HG03520 (cell line): ENCODE measurements around the gene LRRC8A.
"Not testable (repeated sequence)": the region's sequence is repeated elsewhere in the genome, so short reads cannot be mapped to it uniquely, and the experiment has no call there.

Experiments used
- ATAC-seq: cut with Tn5 transposase; IDR thresholded peaks from one replicate; pipeline ENCODE4 v1.9.1; 2021; ENCODE audit warnings: mild to moderate bottlenecking, moderate library complexity; ENCODE audit not compliant: unreplicated experiment

LRRC8A gene

DNA sequence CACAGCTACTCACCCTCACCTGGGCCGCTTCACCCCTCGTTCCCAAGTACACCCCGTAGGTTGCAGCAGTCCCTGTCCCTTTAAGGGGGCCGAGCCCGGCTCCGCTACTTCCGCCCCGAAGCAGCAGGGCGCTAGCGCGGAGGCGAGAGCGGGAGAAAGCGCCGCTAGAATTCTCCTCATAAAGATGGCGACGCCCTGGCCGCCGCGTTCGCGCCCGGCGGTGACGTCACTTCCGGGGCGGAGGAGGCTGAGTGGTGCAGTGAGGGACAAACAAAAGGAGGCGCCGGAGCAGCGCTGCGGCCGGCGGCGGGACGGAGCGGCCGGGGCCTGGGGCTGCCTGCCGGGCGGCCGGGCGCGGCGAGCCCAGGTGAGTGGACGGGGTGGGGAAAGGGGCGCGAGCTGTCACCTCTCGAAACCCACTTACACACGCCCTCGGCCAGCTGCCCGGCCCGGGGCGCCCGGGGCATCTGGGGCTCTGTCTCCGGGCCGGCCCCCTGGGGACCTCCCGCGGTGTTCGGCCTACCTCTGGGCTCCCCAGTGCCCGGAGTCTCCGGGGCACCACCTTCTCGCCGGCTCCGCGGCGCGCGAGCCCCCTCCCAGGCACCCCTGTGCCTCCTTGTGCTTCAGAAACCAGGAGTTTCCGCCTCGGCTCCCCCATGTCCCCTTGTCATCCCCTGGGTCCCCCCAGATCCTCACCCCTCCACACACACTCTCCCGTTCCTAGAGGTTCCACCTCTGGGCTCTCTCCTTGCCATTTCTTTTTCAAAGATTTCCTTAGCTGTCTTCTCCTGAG lies at the start of gene LRRC8A, which contains the start of gene KYAT1:
Gene LRRC8A, plus strand, starts transcription at position 250 of the 793 bp plus-strand sequence. CDS start 25,032 bp downstream, outside the sequence.
Gene KYAT1, minus strand, starts transcription at position 67 of the 793 bp plus-strand sequence. CDS start 36,545 bp downstream, outside the sequence.
- ATAC-seq, result peak; percentile 78

DNA sequence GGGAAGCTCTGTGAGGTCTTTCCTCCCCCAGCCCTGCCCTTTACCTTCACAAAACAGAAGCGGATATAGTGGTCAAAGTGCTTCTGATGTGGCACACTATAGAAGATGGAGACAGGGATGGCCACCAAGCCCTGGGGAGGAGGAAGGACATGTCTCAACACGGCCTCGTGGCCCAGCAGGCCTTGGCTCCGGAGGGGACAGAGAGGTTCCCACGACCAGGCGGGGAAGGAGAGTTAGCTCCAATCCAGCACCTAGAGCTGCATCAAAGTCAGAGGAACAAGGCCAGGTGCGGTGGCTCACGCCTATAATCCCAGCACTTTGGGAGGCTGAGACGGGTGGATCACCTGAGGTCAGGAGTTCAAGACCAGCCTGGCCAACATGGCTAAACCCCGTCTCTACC lies 48.2 kb upstream of the LRRC8A start:
- no peak for ATAC-seq

DNA sequence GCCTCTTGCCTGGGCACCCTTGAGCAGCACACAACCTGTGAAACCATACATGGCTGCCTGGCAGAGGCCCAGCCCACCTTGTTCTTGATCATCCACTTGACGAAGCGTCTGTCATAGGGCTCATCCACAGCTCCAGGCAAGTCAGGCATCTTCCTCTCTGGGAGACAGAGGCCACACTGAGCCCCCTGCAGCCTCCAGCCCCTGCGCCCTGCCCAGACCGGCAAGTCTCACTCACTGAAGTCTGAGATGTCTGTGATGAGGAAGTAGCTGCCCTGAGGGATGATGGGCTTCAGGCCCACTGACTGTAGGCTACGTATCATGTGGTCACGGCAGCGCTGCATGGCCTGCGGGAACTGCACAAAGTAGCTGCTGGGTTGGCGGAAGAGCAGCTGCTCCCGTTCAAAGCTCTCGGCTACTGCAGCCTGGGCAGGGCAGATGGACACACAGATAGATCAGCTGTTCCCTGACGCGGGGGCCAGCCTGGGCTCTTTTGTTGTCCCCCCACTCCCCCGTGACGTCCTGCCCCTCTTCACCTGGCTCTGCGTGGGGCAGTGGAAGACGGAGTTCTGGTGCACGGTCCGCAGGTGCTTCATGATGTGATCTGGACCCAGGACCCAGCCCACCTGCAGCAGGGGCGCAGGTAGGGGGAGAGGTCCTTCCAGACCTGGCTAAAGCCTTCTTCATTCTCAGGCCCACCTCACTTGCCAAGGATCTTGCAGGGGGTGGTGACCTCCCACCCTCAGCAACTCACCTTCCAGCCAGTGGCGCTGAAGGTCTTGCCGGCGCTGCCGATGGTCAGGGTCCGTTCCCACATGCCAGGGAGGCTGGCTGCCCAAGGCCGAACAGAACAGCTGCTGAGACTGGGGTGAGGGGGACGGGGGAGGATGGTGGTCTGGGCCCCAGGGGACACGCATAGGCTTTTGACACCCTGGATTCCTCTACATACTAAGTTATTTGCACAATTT lies 46.4 kb upstream of the LRRC8A start:
- no peak for ATAC-seq

DNA sequence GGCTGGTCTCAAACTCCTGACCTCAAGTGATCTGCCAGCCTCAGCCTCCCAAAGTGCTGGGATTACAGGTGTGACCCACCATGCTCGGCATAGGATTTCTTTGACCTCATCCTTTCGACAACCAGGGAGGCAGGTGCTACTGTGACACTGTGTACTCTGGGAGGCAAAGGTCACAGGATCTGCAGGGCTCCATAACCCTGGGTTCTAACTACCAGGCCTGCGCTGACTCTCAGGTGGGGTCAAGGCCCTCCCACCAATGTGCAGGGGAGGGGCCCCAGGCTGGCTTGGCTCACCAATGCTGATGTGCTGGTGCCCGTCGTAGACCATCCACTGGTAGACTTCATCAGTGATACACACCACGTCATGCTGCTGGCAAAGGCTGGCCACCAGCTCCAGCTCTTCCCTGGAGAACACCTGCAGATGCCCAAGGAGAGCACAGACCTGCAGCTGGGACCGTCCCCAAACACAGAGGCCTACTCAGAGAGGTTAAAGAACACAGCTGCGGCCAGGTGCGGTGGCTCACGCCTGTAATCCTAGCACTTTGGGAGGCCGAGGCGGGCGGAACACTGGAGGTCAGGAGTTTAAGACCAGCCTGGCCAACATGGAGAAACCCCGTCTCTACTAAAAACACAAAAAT lies 45.3 kb upstream of the LRRC8A start:
- ATAC-seq, result no peak

DNA sequence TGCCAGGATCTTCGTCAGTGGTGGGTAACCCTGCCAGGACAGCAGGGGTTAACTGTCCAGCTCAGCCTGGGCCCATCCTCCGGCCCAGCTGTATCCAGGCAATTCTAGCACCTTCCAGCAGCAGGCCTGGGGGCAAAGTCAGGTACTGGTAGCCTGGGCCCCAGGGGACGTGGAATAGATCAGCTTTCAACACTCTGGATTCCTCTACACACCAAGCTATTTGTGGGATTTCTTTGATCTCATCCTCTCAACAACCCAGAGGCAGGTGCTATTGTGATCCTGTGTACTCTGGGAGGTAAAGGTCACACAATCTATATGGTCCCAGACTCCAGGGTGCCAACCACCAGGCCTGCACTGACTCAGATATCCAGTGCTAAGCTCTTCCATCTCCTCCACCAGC lies 43.6 kb upstream of the LRRC8A start:
- ATAC-seq, result no peak

GRCh38 chr9:128840524-128840923 lies 41.4 kb upstream of the LRRC8A start:
- no peak for ATAC-seq

DNA sequence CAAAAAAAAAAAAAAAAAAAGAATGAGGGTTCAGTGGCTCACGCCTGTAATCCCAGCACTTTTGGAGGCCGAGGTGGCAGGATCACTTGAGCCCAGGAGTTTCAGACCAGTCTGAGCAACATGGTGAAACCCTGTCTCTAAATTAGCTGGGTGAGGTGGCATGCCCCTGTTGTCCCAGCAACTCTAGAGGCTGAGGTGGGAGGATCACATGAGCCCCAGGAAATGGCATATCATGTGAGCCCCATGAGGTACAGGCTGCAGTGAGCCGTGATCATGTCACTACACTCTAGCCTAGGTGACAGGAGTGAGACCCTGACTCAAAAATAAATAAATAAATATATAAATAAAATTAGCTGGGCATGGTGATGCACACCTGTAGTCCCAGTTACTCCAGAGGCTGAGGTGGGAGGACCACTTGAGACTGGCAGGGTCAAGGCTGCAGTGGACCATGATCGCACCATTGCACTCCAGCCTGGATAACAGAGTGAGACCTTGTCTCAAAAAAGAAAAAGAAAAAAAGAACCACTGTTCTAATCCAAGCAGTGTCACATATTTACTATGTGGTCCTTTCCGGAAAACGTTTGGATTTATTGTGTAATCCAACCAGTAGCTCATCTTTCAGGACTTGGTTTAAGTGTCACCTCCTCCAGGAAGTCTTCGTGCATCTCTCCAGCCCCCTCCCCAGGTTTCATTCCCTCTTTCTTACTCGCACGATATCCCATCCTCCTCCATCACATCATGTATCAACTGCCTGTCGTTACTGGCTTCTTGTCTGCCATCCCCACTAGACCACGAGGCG lies 40.0 kb upstream of the LRRC8A start:
- ATAC-seq, result no peak

DNA sequence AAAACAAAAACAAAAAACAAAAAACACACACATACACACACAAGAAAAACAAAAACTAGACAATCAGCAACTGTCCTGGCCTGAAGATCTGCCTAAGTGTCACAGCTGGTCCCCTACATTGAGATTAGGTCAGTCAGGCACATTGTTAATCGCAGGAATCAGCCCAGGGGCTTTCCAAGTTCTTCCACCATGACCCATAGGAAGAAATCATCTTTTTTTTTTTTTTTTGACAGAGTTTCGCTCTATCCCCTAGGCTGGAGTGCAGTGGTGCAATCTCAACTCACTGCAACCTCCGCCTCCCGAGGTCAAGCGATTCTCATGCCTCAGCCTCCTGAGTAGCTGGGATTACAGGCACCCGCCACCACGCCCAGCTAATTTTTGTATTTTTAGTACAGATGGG lies 38.8 kb upstream of the LRRC8A start:
- not testable (repeated sequence) for ATAC-seq

- ATAC-seq, result no peak
Observed at GRCh38 chr9:128845186-128845931, 36.6 kb upstream of the LRRC8A start.

- no peak for ATAC-seq
Observed at GRCh38 chr9:128846680-128847030, 35.3 kb upstream of the LRRC8A start.

GRCh38 chr9:128847803-128848202 lies 34.1 kb upstream of the LRRC8A start:
- no peak for ATAC-seq

DNA sequence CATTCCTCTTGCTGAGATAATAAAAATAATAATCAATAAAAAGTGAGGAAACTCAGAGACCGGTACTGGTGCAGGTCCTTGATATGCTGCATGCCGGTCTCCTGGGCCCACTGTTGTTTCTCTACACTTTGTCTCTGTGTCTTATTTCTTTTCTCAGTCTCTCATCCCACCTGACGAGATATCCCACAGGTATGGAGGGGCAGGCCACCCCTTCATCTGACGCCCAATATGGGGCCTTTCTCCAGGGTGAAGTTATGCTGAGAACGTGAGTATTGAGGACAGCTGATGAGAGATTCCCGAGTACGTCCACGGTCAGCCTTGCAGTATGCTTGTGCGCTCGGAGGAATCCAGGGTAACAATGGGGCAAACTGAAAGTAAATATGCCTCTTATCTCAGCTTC lies 30.9 kb upstream of the LRRC8A start:
- ATAC-seq, result not testable (repeated sequence)

DNA sequence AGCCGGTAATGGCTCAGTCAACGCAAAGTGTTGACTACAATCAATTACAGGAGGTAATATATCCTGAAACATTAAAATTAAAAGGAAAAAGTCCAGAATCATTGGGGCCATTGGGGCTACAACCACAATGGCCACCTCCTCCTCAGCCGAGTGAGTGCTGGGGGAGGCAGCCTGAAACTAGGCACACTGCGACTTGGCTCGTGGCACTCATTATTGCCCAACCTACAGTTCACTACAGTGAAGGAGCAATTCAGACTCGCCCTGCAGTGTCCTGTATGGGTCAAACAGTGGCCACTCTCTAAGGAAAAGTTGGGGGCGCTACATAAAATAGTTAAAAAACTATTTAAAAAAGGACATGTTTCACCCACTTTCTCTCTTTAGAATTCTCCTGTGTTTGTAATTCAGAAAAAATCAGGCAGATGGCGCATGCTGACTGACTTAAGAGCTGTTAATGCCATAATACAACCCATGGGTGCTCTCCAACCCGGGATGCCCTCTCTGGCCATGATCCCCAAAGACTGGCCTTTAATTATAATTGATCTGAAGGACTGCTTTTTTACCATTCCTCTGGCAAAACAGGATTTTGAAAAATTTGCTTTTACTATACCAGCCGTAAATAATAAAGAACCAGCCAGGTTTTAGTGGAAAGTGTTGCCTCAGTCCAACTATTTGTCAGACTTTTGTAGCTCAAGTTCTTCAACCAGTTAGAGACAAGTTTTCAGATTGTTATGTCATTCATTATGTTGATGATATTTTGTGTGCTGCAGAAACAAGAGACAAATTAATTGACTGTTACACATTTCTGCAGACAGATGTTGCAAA lies 29.9 kb upstream of the LRRC8A start:
- ATAC-seq, result not testable (repeated sequence)

DNA sequence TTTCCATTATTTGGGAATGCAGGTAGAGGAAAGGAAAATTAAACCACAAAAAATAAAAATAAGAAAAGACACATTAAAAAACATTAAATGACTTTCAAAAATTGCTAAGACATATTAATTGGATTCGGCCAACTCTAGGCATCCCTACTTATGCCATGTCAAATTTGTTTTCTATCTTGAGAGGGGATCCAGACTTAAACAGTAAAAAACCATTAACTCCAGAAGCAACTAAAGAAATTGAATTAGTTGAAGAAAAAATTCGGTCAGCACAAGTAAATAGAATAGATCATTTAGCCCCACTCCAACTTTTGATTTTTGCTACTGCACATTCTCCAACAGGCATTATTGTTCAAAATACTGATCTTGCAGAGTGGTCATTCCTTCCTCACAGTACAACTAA lies 29.3 kb upstream of the LRRC8A start:
- not testable (repeated sequence) for ATAC-seq

GRCh38 chr9:128854454-128854853 lies 27.5 kb upstream of the LRRC8A start:
- not testable (repeated sequence) for ATAC-seq

DNA sequence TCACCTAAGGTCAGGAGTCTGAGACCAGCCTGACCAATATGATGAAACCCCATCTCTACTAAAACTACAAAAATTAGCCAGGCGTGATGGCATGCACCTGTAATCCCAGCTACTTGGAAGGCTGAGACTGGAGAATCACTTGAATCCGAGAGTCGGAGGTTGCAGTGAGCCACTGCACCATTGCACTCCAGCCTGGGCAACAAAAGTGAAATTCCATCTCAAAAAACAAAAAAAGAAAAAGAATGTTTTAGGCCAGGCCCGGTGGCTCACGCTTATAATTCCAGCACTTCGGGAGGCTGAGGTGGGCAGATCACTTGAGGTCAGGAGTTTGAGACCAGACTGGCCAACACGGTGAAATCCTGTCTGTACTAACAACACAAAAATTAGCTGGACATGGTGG lies 23.5 kb upstream of the LRRC8A start:
- ATAC-seq, result not testable (repeated sequence)

DNA sequence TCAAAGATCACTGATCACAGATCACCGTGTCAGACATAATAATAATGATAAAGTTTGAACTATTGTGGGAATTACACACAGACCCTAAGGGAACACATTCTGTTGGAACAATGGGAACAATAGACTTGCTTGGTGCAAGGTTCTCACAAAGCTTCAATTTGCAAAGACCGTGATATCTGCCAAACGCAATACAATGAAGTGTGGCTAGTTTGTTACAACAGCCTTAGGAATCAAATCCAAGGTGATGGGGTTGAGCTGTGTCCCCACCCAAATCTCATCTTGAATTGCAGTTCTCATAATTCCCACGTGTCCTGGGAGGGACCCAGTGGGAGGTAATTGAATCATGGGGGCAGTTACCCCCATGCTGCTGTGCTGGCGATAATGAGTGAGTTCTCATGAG lies 21.0 kb upstream of the LRRC8A start:
- no peak for ATAC-seq

DNA sequence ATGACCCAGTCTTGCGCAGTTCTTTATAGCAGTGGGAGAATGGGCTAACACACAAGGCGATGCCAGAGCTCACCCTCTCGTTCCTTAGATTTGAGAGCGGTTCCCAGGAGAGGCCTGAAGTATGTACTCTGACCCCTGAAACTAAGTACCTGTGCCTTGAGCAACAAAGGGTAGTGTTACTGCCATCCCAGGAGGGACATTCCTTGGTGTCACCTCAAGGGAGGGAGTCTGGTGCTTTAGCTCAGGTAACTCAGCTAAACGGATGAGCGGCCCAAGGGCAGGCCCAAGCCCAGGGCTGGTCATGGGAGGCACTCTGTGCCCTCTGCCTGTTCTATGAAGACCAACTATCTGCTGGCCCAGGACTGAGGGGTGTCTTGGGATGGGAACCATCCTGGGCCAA lies 20.4 kb upstream of the LRRC8A start:
- ATAC-seq, result no peak

GRCh38 chr9:128862401-128862851 lies 19.5 kb upstream of the LRRC8A start:
- no peak for ATAC-seq
